Activated CD4-positive, alpha-beta T cell treated with anti-CD3 and anti-CD28 coated beads, Interleukin-2, amount 50 U/mL, for 16 hours (primary cell): Measurements from ENCODE around the gene ABCA2.
A peak's percentile ranks its signal among the peaks of the same experiment; 100 is the strongest.
"Not testable (repeated sequence)": the region's sequence is repeated elsewhere in the genome, so short reads cannot be mapped to it uniquely, and the experiment has no call there.

Experiments used
- DNase-seq: peaks from one replicate; pipeline ENCODE4 v3.0.0-alpha.2; 2020

Gene ABCA2

DNA sequence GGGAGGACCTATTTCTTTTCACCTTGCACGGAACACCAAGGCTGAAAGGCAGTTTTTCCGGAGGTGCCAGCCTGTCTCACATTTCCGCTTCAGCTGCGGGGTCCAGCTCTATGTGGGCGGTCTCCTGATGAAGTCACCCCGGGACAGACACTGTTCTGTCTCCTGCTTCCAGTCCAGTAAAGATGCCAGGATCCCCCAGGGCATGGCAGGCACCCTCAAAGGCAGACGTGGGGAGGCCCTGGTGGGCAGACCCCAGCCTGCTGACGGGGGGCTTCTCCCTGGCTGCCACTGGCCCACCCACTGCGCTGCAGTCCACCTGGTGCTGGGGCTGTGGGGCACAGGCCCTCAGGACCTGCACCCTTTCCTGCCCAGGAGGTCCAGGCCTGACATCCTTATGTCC, 34.8 kb upstream of the ABCA2 start:
- not testable (repeated sequence) for DNase-seq

DNA sequence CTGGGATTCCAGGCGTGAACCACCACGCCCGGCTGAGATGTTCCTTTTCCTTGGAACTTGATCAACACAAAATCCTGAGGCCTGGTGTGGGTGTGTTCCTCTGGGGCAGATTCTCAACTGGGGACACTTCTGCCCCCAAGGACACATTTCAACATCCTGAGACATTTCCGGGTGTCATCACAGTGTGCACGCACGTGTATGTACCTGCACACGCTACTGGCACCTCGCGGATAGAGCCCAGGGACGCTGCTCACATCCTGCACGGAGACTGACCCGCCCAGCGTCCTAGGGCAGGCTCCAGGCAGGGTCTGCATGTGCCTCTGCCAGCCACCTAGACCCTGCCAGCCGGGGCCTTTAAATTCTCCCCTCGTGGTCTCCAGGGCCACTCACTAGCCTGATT, 34.3 kb upstream of the ABCA2 start:
- DNase-seq, result no peak

DNA sequence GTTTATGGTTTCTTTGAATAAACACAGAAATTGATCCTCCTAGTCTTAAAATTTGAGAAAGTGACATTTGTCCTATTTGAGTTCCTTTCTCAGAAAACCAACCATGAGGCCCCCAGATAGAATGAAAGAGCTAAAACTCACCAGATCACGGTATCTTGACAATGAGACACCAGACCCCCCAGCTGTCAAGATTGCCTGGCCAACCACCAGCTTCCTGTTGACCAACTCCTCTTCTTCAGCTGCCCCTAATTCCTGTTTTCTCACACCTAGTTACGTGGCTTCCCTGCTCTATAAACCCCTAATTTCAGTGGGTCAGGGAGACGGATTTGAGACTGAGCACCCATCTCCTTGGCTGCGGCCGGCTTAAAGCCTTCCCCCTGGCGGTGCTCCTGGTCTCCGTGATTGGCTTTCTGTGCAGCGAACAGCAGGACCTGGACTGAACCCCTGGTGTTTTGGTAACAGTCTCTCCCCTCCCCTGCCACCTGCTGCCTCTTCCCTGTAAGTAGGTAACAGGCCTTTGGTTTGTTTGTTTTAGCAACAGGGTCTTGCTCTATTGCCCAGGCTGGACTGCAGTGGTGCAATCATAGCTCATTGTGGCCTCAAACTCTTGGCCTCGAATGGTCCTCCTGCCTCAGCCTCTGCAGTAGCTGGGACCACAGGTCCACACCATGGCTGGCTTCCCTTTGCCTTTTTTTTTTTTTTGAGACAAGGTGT, 30.6 kb upstream of the ABCA2 start:
- DNase-seq, result no peak

DNA sequence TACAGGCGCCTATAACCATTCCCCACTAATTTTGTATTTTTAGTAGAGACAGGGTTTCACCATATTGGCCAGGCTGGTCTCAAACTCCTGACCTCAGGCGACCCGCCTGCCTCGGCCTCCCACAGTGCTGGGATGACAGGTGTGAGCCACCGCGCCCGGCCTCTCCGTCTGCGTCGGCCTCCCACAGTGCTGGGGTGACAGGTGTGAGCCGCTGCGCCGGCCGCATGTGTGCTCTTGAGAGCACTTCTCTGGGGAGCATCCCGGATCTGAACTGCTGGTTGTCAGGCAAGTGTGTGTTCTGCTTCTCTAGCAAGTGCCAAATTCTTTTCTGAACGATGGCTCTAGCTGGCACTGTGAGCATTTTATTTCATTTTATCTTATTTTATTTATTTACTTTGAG, 29.5 kb upstream of the ABCA2 start:
- no peak for DNase-seq

DNA sequence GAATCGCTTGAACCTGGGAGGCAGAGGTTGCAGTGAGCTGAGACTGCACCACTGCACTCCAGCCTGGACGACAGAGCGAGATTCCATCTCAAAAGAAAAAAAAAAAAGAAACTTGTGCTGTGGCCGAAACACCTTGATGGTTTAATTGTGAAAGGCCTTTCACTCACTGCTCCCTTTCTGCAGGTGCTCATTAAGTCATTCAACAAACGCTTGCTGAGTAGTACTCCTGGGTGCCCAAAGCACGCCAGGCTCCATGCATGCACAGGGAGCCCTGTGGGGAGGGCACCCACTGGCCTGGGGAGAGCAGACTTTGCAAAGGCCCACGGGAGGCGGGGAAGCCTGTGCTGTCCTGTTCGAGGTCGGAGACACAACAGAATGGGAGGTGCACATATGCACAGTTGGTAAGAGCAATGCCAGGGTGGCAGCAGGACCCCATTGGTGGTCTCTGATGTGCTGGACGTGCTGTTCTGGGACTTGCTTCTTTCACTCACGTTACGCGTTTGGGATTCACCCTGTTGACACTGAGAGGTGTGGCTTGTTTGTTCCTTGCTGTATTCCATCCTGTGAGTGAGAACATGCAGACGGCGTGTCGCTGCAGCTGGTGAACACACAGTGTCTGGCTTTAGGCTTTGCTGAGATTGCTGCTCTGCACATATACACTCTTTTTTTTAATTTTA, 28.8 kb upstream of the ABCA2 start:
- DNase-seq, result no peak

DNA sequence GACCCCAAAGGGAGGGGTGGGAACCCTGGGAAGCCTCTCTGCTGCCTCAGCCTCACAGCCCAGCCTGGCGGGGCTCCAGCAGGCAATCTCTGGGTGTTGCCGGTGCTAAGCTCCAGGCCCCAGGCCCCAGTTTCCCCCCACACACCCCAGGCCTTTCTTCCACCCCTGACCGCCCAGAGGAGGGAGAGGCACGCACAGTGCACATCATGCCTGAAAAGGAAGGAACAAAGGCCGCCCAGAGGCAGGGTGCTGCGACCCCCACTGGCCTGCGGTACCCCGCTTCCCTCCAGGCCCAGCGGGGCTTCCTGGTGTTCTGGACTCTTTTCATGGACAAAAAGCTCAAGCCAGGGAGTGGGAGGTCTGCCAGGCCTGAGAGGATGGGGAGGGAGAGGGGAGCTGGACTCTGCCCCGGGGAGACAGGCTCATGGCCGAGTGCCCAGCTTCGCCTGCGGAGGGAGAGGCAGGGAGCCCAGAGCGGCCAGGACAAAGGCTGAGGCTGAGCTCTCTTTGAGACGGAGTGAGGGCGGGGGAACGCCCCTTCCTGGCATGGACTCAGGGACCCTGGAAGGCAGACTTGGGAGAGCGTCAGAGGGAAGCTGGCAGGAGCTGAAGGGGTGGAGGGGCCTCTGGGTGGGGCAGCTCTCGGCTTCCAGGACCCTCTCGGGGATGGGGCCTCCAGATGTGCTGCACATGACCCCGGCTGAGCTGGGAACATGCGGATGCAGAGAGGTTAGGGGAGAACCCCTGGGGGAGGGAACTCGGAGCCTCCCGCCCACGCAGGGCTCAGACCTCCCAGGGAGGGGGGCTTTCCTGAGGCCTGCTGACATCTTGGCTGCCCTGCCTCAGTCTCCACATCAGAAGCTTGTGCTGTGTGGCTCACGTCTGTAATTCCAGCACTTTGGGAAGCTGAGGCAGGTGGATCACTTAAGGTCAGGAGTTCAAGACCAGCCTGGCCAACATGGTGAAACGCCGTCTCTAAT, 27.6 kb upstream of the ABCA2 start:
- DNase-seq, result no peak

DNA sequence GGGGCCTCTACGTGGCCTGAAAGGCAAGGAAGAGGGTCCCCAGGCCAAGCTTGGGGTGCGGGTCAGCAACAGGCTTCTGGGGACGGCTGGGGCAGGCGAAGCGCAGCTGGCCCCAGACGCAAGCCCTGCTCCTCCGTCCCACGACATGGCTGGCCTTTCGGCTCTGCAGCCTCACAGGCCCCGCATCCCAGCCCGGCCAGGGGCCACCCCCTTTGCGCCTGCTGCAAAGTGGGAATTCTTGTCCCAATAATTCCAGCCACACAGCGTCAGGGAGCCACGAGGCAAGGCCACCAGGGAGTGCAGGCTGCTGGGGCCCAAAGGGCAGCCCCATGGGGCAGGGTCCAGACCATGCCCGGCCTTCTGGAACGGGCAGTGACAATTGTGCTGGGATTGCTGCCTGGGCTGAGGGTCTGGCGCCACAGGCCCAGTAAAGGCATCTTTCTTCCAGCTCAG, 26.9 kb upstream of the ABCA2 start:
- no peak for DNase-seq

DNA sequence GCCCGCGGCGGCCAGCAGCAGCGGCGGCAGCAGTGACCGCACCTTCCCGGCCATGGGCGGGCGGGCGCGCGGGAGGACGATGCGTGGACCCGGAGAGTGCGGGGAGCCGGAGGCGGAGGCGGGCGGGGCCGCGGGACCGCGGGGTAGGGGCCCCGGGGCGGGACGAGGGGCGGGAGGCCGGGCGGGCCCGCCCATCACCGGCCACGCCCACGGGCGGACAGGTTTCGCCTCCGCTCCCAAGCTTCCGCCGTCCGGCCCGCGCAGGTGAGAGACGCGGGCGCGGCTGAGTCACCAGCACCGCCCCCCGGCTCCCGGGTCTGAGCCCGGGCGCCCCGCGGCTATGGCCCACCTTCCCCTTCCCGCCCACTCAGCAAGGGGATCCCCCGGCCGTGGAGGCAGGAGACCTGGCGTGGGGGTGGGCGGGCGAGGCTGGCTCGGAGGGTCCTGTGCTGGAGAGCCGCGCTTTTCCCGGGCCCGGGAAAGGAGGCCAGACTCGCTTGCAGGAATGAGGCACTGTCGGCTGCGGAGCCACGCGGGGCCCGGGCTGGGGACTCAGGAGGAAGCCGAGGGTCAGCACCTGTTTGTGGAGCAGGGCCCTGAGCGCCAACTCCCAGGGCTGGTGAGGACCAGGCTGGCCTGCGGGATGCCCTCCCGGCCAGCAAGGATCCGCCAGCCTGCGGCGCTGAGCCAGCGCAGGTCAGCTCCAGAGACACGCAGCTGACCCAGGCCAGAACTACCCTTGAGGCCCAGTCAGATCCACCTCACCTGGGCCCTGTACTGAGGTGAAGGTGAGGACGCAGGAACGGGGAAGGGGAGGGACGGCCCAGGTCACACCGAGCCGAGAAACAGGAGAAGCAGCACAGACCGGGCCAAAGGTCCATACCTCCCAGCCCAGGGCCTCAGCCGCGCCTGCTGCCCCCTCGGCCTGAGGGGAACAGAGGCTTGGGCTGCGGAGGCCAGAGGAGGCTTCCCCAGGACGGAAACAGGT, 26.2 kb upstream of the ABCA2 start, which contains the start of gene ENTPD2:
TSS of gene ENTPD2 (minus strand) at position 118 of the 988 bp plus-strand sequence. CDS start at position 54, 64 bp downstream.
- peak; percentile 35 for DNase-seq

DNA sequence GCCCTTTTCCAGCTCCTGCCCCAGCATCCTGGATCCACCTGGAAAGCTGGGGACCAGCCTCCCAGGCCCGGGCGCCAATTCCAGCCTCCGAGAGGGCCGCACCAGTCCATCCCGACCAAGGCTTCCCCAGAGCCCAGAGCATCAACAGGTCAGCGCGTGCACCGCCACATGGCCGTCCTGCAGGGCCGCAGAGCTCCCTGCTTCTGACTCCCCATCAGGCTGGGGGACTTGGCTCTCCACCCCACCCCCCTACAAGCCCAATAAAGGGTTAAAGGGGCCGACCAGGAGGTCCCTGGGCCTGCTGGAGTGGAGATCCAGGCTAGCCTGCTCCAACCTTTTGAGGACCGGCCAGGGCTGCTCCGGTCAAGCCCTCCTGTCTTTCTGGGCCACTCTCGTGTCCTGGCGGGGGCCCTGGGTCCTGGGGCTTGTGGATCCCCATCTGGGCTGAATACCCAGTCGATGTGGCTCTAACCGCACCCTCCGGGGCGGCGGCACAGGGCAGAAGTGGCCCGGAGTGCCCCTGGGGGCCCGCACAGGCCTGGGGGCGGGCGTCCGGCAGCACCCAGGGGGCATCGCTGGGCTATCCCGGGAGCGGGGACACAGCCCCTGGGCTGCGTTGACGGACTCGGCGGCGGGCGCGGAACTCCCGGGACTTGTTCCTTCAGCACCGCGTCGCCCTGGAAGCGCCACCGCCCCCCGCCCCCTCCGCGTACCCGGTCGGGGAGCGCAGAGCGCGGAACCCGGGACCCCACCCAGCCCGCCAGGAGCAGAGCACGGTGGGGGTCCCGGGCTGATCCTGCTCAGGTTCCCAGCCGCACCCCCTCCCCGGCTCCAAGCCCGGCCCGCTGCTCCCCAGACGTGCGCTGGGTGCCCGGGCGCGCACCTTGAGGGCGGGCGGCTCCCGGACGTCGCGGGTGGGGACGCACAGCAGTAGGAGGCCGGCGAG, 25.2 kb upstream of the ABCA2 start:
- DNase-seq, result no peak

DNA sequence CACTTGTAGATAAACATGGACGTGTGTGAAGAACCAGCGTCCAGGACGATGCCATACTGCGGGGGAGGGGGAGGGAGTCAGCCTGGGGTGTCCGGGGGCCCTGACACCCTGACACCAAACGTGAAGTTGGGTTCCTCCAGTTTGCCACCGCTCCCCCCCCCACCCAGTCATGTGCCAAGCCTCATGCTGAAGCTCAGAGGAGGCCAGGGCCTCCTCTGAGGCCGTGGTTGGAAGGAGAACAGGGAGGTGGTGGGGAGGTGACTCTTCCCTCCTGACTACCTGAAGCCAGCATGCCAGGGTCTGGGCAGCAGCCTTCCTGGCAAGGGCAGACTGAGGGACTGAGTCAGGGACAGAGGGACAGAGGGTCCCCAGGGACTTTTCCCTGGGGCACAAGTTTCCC, 24.3 kb upstream of the ABCA2 start:
- no peak for DNase-seq

DNA sequence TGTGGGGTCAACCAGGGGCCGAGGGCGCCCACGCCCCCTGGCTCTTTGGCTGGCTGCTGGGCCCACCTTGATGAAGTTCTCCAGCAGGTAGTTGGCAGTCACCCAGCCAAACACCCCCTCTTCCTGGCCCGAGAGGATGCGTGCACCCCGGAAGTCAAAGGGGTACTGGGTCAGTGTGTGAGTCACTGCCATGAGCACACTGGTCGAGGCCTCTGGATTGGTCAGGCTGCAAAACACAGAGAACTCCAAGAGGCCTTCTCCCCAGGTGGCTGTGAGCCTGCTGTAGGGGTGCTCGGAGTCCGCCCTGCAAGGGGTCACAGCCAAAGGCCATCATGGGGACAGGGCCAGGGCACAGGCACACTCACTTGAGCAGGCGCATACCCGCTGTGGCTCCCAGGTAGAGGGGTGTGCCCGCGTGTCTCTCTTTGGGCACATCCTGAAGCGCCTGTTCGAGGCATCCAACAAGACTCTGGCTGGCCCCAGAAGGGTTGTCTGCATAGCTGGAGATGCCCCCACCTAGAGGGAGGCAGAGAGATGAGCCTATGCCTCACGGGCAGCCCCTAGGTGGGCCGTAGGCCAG, 23.2 kb upstream of the ABCA2 start:
- DNase-seq, result no peak

DNA sequence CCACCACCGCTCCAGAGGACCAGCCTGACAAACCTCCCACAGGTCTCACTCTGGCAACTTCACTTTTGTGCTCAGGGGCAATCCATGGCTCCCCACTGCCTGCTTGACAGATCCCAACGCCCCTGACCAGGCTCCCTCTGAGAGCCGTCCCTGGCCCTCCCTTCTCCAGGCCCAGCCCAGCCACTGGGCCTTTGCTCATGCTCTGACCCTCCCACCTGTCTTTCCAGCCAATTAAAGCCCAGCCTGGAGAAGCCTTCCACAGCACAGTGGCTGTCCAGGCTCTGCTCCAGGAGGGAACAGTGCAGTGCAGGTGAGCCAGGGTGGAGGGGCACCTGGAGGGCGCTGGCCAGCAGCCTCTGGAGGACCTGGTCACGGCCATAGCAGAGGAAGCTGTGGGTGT, 22.5 kb upstream of the ABCA2 start:
- DNase-seq, result no peak

DNA sequence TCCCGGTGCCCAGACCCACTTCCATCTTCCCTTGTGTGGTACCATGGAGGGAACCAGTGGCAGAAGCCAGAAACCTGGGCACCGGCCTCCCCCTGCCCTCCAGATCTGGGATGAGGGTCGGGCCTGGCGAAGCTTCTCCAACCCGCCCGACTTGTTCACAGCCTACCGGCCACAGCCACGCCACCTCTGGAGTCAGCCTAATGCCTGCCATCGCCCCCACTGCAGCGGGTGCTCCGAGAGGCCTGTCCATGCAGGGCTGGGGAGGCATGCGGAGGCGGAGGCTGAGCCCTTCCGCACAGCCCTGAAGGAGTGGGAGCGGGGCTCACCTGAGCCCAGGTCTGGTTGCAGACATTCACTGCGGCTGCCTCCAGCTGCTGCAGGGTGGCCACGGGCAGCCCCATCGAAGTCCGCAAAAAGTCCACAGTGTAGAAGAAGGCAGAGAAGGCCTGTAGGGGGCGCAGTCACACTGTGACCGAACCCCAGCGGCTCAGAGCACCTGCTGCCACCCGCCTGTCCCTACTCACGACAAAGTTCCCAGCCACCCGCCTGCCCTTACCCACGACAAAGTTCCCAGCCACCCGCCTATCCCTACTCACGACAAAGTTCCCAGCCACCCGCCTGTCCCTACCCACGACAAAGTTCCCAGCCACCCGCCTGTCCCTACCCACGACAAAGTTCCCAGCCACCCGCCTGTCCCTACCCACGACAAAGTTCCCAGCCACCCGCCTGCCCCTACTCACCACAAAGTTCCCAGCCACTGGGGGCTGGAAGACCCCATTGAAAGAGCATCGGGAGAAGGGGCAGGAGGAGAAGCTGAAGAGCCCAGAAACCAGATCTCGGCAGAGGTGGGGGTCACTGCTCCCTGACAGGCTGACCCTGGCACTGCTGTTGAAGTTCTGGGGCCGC, 21.8 kb upstream of the ABCA2 start:
- DNase-seq, result peak; percentile 73

DNA sequence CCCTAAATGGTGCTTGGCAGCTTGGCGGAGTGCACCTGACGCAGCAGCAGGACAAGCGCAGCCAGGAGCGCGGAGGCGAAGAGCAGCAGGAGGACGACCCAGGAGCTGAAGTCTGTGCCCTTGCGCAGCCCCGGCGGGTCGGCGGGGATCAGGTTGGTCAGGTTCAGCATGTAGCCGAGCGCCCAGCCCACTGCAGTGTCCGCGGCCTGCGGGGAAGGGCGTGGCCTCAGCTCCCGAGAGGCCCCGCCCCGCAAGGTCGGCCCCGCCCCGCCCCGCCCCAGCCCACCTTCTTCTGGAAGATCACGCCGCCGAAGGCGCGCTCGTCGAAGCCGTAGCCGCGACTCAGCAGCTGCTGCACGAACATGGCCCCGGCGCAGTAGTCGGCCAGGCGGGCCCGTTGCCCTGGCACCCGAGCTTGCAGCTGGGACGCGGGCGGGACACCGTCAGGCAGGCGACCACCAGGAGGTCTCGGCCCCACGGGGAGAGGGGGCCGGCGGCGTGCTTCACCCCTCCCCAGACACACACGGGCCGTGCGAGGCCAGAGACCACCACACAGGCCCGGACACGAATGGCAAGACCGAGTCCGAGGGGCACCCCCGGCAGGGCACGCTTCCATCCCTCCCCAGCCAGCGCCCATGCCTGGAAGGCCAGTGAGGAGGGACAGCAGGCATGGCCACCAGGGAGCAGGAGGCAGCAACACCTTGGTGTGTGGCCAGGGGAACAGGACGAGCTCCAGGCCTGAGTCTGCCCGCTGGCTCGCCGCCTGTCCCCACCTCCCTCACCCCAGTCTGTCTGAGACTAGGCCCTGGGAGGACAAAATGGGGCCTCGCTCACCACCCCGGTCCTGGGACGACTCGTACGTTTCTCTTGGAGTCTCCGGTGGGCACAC, 20.9 kb upstream of the ABCA2 start:
- no peak for DNase-seq

DNA sequence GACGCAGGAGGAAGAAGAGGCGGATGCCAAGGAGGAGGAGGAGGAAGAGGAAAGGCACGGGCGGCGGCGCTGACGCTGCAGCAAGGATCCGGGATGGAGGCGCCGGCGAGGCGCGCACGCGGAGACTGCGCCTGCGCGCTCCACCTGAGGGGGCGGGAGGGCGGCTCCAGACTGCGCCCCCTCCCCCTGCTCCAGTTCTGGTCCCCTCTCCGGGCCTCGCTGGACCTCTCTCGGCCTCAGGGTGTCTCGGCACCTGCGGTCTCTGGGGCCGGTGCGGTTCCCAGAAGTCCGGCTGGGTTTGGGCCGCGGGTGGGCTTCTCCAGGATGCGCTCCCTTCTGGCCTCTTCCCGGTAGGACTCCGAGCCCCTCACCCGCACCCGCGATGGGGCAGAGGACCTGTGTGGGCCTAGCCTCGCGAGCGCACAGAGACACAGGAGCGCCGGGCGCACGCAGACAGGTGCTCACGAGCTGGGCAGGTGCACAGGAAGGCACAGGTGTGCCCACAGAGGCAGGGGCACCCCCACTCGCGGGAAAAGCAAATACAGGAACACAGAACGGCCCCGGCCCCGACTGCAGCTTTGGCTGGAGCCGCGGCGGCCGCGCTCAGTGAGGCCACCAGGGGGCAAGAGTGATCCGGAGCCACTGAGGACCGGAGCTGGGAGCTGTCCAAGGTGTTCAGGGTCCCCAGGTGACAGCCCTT, 18.2 kb upstream of the ABCA2 start, which contains the start of gene NPDC1:
TSS of gene NPDC1 (minus strand) at position 90 of the 700 bp plus-strand sequence. CDS start 188 bp downstream, outside the sequence.
- DNase-seq, result peak; percentile 89

DNA sequence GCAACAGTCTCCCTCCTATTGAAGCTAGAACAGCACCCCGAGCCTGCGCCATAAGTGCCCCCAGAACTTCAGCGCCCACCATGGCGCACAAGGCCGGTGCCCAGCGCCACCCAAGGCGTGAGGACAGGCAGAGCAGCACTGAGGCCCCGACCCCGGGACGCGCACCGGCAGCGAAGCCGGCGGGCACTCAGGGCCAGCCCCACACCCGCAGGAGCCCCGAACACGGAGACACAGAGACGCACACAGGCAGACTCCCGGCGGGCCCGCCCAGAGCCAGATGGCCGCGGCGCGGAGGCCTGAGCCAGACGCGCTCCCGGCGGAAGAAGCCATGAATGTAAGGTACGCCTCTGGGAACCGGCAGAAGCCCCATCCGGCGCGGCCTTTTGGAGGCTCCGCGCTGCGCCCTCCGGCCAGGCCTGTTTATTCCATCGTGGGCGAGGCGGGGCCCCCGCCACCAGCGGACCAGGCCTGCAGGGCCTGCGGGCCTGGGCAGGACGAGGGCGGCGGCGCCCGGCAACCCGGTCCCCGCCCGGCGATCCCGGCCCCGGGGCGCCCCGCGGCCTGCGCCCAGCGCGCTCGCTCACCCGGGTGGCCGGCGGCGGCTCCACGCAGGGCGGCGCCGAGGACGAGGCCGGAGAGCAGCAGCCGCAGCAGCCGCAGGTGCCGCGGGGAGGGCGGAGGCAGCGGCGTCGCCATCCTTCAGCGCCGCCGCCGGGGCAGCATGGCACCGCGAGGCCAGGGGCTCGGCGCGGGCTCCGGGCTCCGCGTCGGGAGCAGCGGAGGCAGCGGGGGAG, 17.5 kb upstream of the ABCA2 start:
- peak; percentile 48 for DNase-seq
